ENCODE data around the gene GPRC5B.

- TF ChIP-seq POLR2A (IDR thresholded peaks at IDR 0.05) (no peak), CTCF (IDR thresholded peaks at IDR 0.05) (no peak), EP300 (IDR thresholded peaks at IDR 0.05) (no peak)
Measured at GRCh38 chr16:19871721-19872120, 12.9 kb downstream of the GPRC5B start.
